HepG2 (cell line): ENCODE measurements around the gene PRDM8. TPM values are rescaled to one million over a fixed set of nuclear protein-coding genes. Genes with fewer than 3 reads are reported as not detected.

ENCODE experiments used
- ATAC-seq: fragments of 200-7000 bp; cut with Tn5 transposase; 3 replicates; pipeline ENCODE4 v1.9.1; 2020; ENCODE audit warnings: mild to moderate bottlenecking, moderate library complexity
- BruUV-seq: library from RNA; stranded (reverse); fragments of 400-500 nt; replicated peaks from 2 replicates; lab custom pipeline; 2021; lab: Mats Ljungman, UMichigan
- CTCF ChIA-PET: fragments of 300-600 bp; formaldehyde crosslinking; extraction: SDS; loops from one replicate; lab custom pipeline; 2021; ENCODE audit warnings: low total read pairs, inconsistent platforms, low intra/inter-chr PET ratio; lab: Yijun Ruan, JAX
- POLR2A ChIA-PET: fragments of 350-600 bp; sonication (Branson Sonifier 250); formaldehyde crosslinking; loops from one replicate; lab custom pipeline; 2020; ENCODE audit warnings: antibody characterized with exemption, inconsistent platforms; lab: Yijun Ruan, JAX
- DNase-seq: peaks from one replicate; pipeline ENCODE4 v3.0.0-alpha.2; 2015; ENCODE audit warnings: low spot score
- FAIRE-seq: peaks from 3 replicates; lab custom pipeline; 2011; peaks lifted over from hg19 to GRCh38; lab: Jason Lieb, UNC
- H2AFZ ChIP-seq: one replicate; pipeline ENCODE4 v1.6.1; 2011; ENCODE audit warnings: low read length, inconsistent platforms
- H3K27ac ChIP-seq: fragments of 300-600 bp; 3 replicates; pipeline ENCODE4 v1.8.0; 2011; ENCODE audit warnings: mixed run types, mild to moderate bottlenecking, mixed read lengths, low read length, inconsistent platforms; ENCODE audit not compliant: insufficient read depth; ENCODE audit errors: extremely low read length
- H3K27me3 ChIP-seq, 2 experiments: fragments of 200-600 bp in 1 of 2; 2 replicates in 1 of 2; 3 replicates in 1 of 2; pipeline versions ENCODE4 v1.6.0 to v1.8.0; 2011; ENCODE audit warnings: low read length in 2 of 2, mild to moderate bottlenecking in 2 of 2, moderate library complexity in 2 of 2, inconsistent platforms in 1 of 2; ENCODE audit not compliant: insufficient read depth in 2 of 2, control insufficient read depth in 1 of 2
- H3K36me3 ChIP-seq, 2 experiments: fragments of 200-600 bp in 1 of 2; replicated peaks in 1 of 2; 2 replicates in 1 of 2; 3 replicates in 1 of 2; pipeline versions ENCODE4 v1.5.1 to v1.8.0; 2011; ENCODE audit warnings: low read length in 2 of 2, inconsistent platforms in 1 of 2; ENCODE audit not compliant: insufficient read depth in 2 of 2, control insufficient read depth in 1 of 2
- H3K4me1 ChIP-seq: 2 replicates; pipeline ENCODE4 v1.5.1; 2012; ENCODE audit warnings: low read length, inconsistent platforms; ENCODE audit not compliant: insufficient read depth
- H3K4me2 ChIP-seq: 2 replicates; pipeline ENCODE4 v1.6.0; 2011; ENCODE audit warnings: low read depth, low read length, inconsistent platforms
- H3K4me3 ChIP-seq, 3 experiments: fragments of 200-600 bp in 1 of 3; sonication (generic), shearing (Covaris generic) in 1 of 3; replicated peaks in 1 of 3; 2 replicates each; pipeline ENCODE4 v1.5.1; 2011 to 2016; ENCODE audit warnings: low read length in 3 of 3, inconsistent platforms in 2 of 3, low read depth in 2 of 3, mild to moderate bottlenecking in 2 of 3, control low read depth in 1 of 3, mixed read lengths in 1 of 3; ENCODE audit not compliant: insufficient read depth in 1 of 3
- H3K79me2 ChIP-seq: one replicate; pipeline ENCODE4 v1.6.1; 2011; ENCODE audit warnings: low read length, inconsistent platforms; ENCODE audit not compliant: insufficient read depth
- H3K9ac ChIP-seq: 2 replicates; pipeline ENCODE4 v1.6.0; 2011; ENCODE audit warnings: mild to moderate bottlenecking, low read depth, low read length, inconsistent platforms; ENCODE audit not compliant: insufficient read depth
- H3K9me3 ChIP-seq: 2 replicates; pipeline ENCODE4 v1.5.1; 2012; ENCODE audit warnings: mild to moderate bottlenecking, low read length
- H4K20me1 ChIP-seq: 2 replicates; pipeline ENCODE4 v1.6.0; 2011; ENCODE audit warnings: inconsistent platforms, mild to moderate bottlenecking, low read length, moderate library complexity; ENCODE audit not compliant: insufficient read depth
- ARID2 ChIP-seq: sonication (generic); formaldehyde crosslinking; IDR thresholded peaks from 2 replicates; pipeline ENCODE4 v1.8.1; 2022; ENCODE audit warnings: mild to moderate bottlenecking, missing genetic modification reagents, borderline replicate concordance
- ASH2L ChIP-seq: fragments of 300-600, 200-600 bp; sonication (generic); IDR thresholded peaks from 2 replicates; pipeline ENCODE4 v1.7.0; 2017; ENCODE audit warnings: low read depth, mild to moderate bottlenecking, moderate library complexity, mixed read lengths, low read length; ENCODE audit not compliant: insufficient read length
- EED ChIP-seq: sonication (generic); formaldehyde crosslinking; IDR thresholded peaks from 2 replicates; pipeline ENCODE4 v1.5.0; 2020; ENCODE audit warnings: mild to moderate bottlenecking, missing genetic modification reagents
- EHMT2 ChIP-seq: fragments of 200-600 bp; sonication (generic); IDR thresholded peaks from 2 replicates; pipeline ENCODE4 v1.7.0; 2017; ENCODE audit warnings: antibody characterized with exemption, low read depth, low read length, borderline replicate concordance
- EP300 ChIP-seq, 3 experiments: sonication (generic) in 1 of 3; formaldehyde crosslinking in 1 of 3; IDR thresholded peaks; 2 replicates each; pipeline versions ENCODE4 v1.5.1 to v1.6.1; 2011 to 2020; ENCODE audit warnings: low read depth in 2 of 3, low read length in 2 of 3, borderline replicate concordance in 1 of 3, improper control_type of control experiment in 1 of 3, mild to moderate bottlenecking in 1 of 3, missing genetic modification reagents in 1 of 3, moderate library complexity in 1 of 3
- ETV6 ChIP-seq: sonication (generic); formaldehyde crosslinking; conservative IDR thresholded peaks from 2 replicates; pipeline ENCODE4 v1.4.0; 2020; ENCODE audit warnings: missing genetic modification reagents
- GPBP1L1 ChIP-seq: sonication (generic); formaldehyde crosslinking; IDR thresholded peaks from 2 replicates; pipeline ENCODE4 v1.5.0; 2020; ENCODE audit warnings: mild to moderate bottlenecking, missing genetic modification reagents
- HMG20A ChIP-seq: IDR thresholded peaks from 2 replicates; pipeline ENCODE4 v1.6.1; 2016; ENCODE audit warnings: borderline replicate concordance
- HNRNPUL1 ChIP-seq: fragments of 200-400 bp; formaldehyde crosslinking; IDR thresholded peaks from 2 replicates; pipeline ENCODE4 v1.6.1; 2017; ENCODE audit warnings: low read depth, mild to moderate bottlenecking, low read length, moderate library complexity
- KAT8 ChIP-seq: IDR thresholded peaks from 2 replicates; pipeline ENCODE4 v1.6.1; 2016; ENCODE audit warnings: missing genetic modification reagents, missing compliant biosample characterization
- NONO ChIP-seq, 2 experiments: fragments of 450-650 bp in 1 of 2; sonication (generic) in 1 of 2; formaldehyde crosslinking in 1 of 2; IDR thresholded peaks in 1 of 2; conservative IDR thresholded peaks in 1 of 2; 2 replicates each; pipeline versions ENCODE4 v1.6.1 to v1.8.0; 2017 to 2022; ENCODE audit warnings: mild to moderate bottlenecking in 1 of 2, missing genetic modification reagents in 1 of 2, moderate library complexity in 1 of 2
- RXRB ChIP-seq: IDR thresholded peaks from 2 replicates; pipeline ENCODE4 v1.6.1; 2016; ENCODE audit warnings: borderline replicate concordance, missing genetic modification reagents, missing compliant biosample characterization
- SMYD3 ChIP-seq: sonication (generic); formaldehyde crosslinking; IDR thresholded peaks from 2 replicates; pipeline ENCODE4 v1.8.1; 2023; ENCODE audit warnings: mild to moderate bottlenecking, missing genetic modification reagents
- TAF1 ChIP-seq: sonication (generic); formaldehyde crosslinking; IDR thresholded peaks from 2 replicates; pipeline ENCODE4 v1.4.0; 2020; ENCODE audit warnings: missing genetic modification reagents
- TRIM24 ChIP-seq: sonication (generic); formaldehyde crosslinking; IDR thresholded peaks from 2 replicates; pipeline ENCODE4 v1.8.0; 2022; ENCODE audit warnings: mild to moderate bottlenecking, missing genetic modification reagents
- ZBTB37 ChIP-seq: sonication (generic); formaldehyde crosslinking; IDR thresholded peaks from 2 replicates; pipeline ENCODE4 v1.4.0; 2020; ENCODE audit warnings: mild to moderate bottlenecking, missing genetic modification reagents
- ZNF207 ChIP-seq: fragments of 450-650 bp; IDR thresholded peaks from 2 replicates; pipeline ENCODE4 v1.6.1; 2016; ENCODE audit warnings: antibody characterized with exemption, borderline replicate concordance
- ZNF354B ChIP-seq: sonication (generic); formaldehyde crosslinking; IDR thresholded peaks from 2 replicates; pipeline ENCODE4 v1.8.0; 2022; ENCODE audit warnings: mild to moderate bottlenecking, missing genetic modification reagents
- ZNF713 ChIP-seq: sonication (generic); formaldehyde crosslinking; IDR thresholded peaks from 2 replicates; pipeline ENCODE4 v1.4.0; 2020; ENCODE audit warnings: mild to moderate bottlenecking, missing genetic modification reagents
- ZNF777 ChIP-seq: sonication (generic); formaldehyde crosslinking; IDR thresholded peaks from 2 replicates; pipeline ENCODE4 v1.4.0; 2020; ENCODE audit warnings: missing genetic modification reagents
- in situ Hi-C: cut with HindIII; loops from 2 replicates; pipeline ENCODE4 v1.10.0; 2017; ENCODE audit warnings: low pct_unique_long_range_greater_than_20kb; ENCODE audit not compliant: extremely low pct_ligation_motif_present
- intact Hi-C: fragments of 100-400 bp; cut with micrococcal nuclease; formaldehyde crosslinking; loops from one replicate; pipeline ENCODE4 v1.10.0; 2022; ENCODE audit not compliant: unreplicated experiment
- polyA plus RNA-seq, 8 experiments: library from polyadenylated mRNA; depleted of rRNA in 3 of 8; stranded (reverse) in 7 of 8; unstranded in 1 of 8; fragments of >200 nt; fragmentation: Illumina TruSeq in 4 of 8; extraction: Trizol in 4 of 8; gene quantifications; 2 replicates each; pipeline versions ENCODE4 v1.2.1 to v1.2.3, GENCODE V29; 2011 to 2016; ENCODE audit warnings: low read depth in 4 of 8, missing spikeins in 1 of 8, mixed read lengths in 1 of 8; ENCODE audit not compliant: insufficient read depth in 1 of 8
- total RNA-seq, 5 experiments: library from RNA; depleted of rRNA; stranded (reverse); fragments of >200 nt; fragmentation: Illumina TruSeq; extraction: Trizol; gene quantifications; 2 replicates each; pipeline ENCODE4 v1.2.3, GENCODE V29; 2016; ENCODE audit warnings: low read depth in 1 of 5

Gene PRDM8
- total and polyA plus RNA-seq, 2 of the 13 experiments (the other 11 are each of a cell fraction or from before 2014, with no cell fraction given), result 0.09 TPM; not detected in 1

- no peaks in the 10 kb centered on the region for H3K9me3 ChIP-seq
- H3K79me2 ChIP-seq, result no peaks in the 10 kb centered on the region
- ChIA-PET CTCF (no interaction called here), POLR2A (no interaction called here)
- no peaks in the 10 kb centered on the region for H3K36me3 ChIP-seq
- no peak overlapping the region for H3K27ac ChIP-seq
- H3K27me3 ChIP-seq, result no peaks in the 10 kb centered on the region
- no peak for TF ChIP-seq ETV6 (CRISPR knock-in tag)
- no peak for TF ChIP-seq HMG20A
- no peak for TF ChIP-seq KAT8 (CRISPR knock-in tag)
- no peak for TF ChIP-seq ASH2L
- TF ChIP-seq RXRB, result no peak
- TF ChIP-seq ZNF354B (CRISPR knock-in tag), result no peak
- TF ChIP-seq ZNF777 (CRISPR knock-in tag), result no peak
- TF ChIP-seq EED, result no peak
- TF ChIP-seq NONO (IDR thresholded peaks at IDR 0.05), result no peak
- no peak for TF ChIP-seq NONO (CRISPR knock-in tag; conservative IDR thresholded peaks at IDR 0.05)
- TF ChIP-seq HNRNPUL1, result no peak
- no peak for TF ChIP-seq ZNF713 (CRISPR knock-in tag)
- TF ChIP-seq ZBTB37 (CRISPR knock-in tag), result no peak
- TF ChIP-seq ZNF207, result no peak
- TF ChIP-seq EP300 (IDR thresholded peaks at IDR 0.05; ENCODE audit: low read depth in 2 of 2, low read length in 2 of 2), result no peak
- TF ChIP-seq EP300 (CRISPR knock-in tag; IDR thresholded peaks at IDR 0.05; ENCODE audit: borderline replicate concordance), result no peak
- no peak for TF ChIP-seq GPBP1L1 (CRISPR knock-in tag)
- no peak for TF ChIP-seq ARID2 (CRISPR knock-in tag)
- TF ChIP-seq SMYD3 (CRISPR knock-in tag), result no peak
- no peak for TF ChIP-seq TAF1
- TF ChIP-seq TRIM24 (CRISPR knock-in tag), result no peak
- TF ChIP-seq EHMT2, result no peak
- no peak overlapping the region for H3K4me2 ChIP-seq
- ATAC-seq (no peak), FAIRE-seq (no peak), DNase-seq (no peak)
- no peak overlapping the region for H2AFZ ChIP-seq
- no peaks in the 10 kb centered on the region for H4K20me1 ChIP-seq
- intact Hi-C loops, result no loop called here
- no peak overlapping the region for H3K9ac ChIP-seq
- H3K4me1 ChIP-seq, result no peaks in the 10 kb centered on the region
- in situ Hi-C loops, result no loop called here
- BruUV-seq, result no TSS peak
- no peak overlapping the region for H3K4me3 ChIP-seq
These were observed 55.1 kb downstream of the PRDM8 start for GRCh38 chr4:80252427-80252826.
